HEK293 (cell line): ENCODE results near the gene ATP6V1G1.

Source experiments
- CTCF ChIA-PET: fragments of 350-600 bp; formaldehyde crosslinking; extraction: SDS; loops from one replicate; lab custom pipeline; 2021; ENCODE audit warnings: antibody characterized with exemption; lab: Yijun Ruan, JAX
- POLR2A ChIA-PET: fragments of 300-600 bp; formaldehyde crosslinking; extraction: SDS; loops from one replicate; lab custom pipeline; 2020; ENCODE audit warnings: antibody characterized with exemption, inconsistent platforms; lab: Yijun Ruan, JAX
- H3K27ac ChIP-seq: fragments of 200-500 bp; sonication (Bioruptor generic); 2 replicates; pipeline ENCODE4 v1.5.1; 2014; ENCODE audit warnings: low read depth, low read length, control low read depth, inconsistent platforms; ENCODE audit errors: extremely low read depth
- H3K36me3 ChIP-seq, 2 experiments: fragments of 200-500 bp in 1 of 2; sonication (Bioruptor generic) in 1 of 2; 1 replicate in 1 of 2; 2 replicates in 1 of 2; pipeline ENCODE4 v1.5.1; 2014 to 2017; ENCODE audit warnings: inconsistent platforms in 2 of 2, low read length in 2 of 2; ENCODE audit not compliant: control insufficient read depth in 2 of 2, insufficient read depth in 1 of 2
- H3K4me1 ChIP-seq: fragments of 200-500 bp; sonication (Bioruptor generic); 2 replicates; pipeline ENCODE4 v1.5.1; 2014; ENCODE audit warnings: mild to moderate bottlenecking, low read length, inconsistent platforms; ENCODE audit not compliant: control insufficient read depth, insufficient read depth
- H3K4me3 ChIP-seq: 2 replicates; pipeline ENCODE4 v1.5.1; 2011; ENCODE audit warnings: low read depth, mild to moderate bottlenecking, control low read depth, low read length, moderate library complexity
- H3K9me3 ChIP-seq: fragments of 200-500 bp; sonication (Bioruptor generic); 2 replicates; pipeline ENCODE4 v1.5.1; 2014; ENCODE audit warnings: low read depth, low read length, inconsistent platforms; ENCODE audit not compliant: control insufficient read depth, insufficient read depth
- HOXD13 ChIP-seq: sonication (generic); formaldehyde crosslinking; IDR thresholded peaks from 2 replicates; pipeline ENCODE4 v1.8.0; 2022; ENCODE audit warnings: missing genetic modification reagents, borderline replicate concordance
- SP3 ChIP-seq: fragments of 450-650 bp; formaldehyde crosslinking; IDR thresholded peaks from 2 replicates; pipeline ENCODE4 v1.5.1; 2016; ENCODE audit warnings: missing biosample characterization, missing genetic modification characterization
- TRIM28 ChIP-seq: IDR thresholded peaks from 2 replicates; pipeline ENCODE4 v1.6.1; 2011; ENCODE audit warnings: low read length, control low read depth, borderline replicate concordance
- WT1 ChIP-seq: fragments of 450-650 bp; formaldehyde crosslinking; IDR thresholded peaks from 2 replicates; pipeline ENCODE4 v1.5.1; 2016; ENCODE audit warnings: missing biosample characterization, missing genetic modification characterization
- YY1 ChIP-seq: fragments of 450-650 bp; formaldehyde crosslinking; IDR thresholded peaks from 2 replicates; pipeline ENCODE4 v1.5.1; 2018; ENCODE audit warnings: missing biosample characterization, missing genetic modification characterization
- YY2 ChIP-seq: fragments of 450-650 bp; formaldehyde crosslinking; IDR thresholded peaks from 2 replicates; pipeline ENCODE4 v1.5.1; 2016; ENCODE audit warnings: missing biosample characterization, missing genetic modification characterization
- ZFHX2 ChIP-seq: fragments of 450-650 bp; formaldehyde crosslinking; conservative IDR thresholded peaks from 2 replicates; pipeline ENCODE4 v1.5.1; 2016; ENCODE audit warnings: missing biosample characterization, missing genetic modification characterization
- ZFP3 ChIP-seq: fragments of 450-650 bp; formaldehyde crosslinking; IDR thresholded peaks from 2 replicates; pipeline ENCODE4 v1.5.1; 2016; ENCODE audit warnings: low read depth, missing biosample characterization, missing genetic modification characterization
- ZNF169 ChIP-seq: fragments of 450-650 bp; formaldehyde crosslinking; IDR thresholded peaks from 2 replicates; pipeline ENCODE4 v1.5.1; 2016; ENCODE audit warnings: missing biosample characterization, missing genetic modification characterization
- ZNF239 ChIP-seq: fragments of 450-650 bp; formaldehyde crosslinking; IDR thresholded peaks from 2 replicates; pipeline ENCODE4 v1.5.1; 2016; ENCODE audit warnings: missing biosample characterization, missing genetic modification characterization
- ZNF76 ChIP-seq: fragments of 450-650 bp; formaldehyde crosslinking; IDR thresholded peaks from 2 replicates; pipeline ENCODE4; 2016; ENCODE audit warnings: low read depth, missing biosample characterization, missing genetic modification characterization, borderline replicate concordance
- ZSCAN23 ChIP-seq: fragments of 450-650 bp; formaldehyde crosslinking; IDR thresholded peaks from 2 replicates; pipeline ENCODE4 v1.5.1; 2016; ENCODE audit warnings: missing biosample characterization, missing genetic modification characterization
- TF ChIP-seq, protein P1 (sequence below): fragments of 450-650 bp; IDR thresholded peaks from 2 replicates; pipeline ENCODE4 v1.5.1; 2018; ENCODE audit warnings: missing biosample characterization, missing genetic modification characterization
- TF ChIP-seq, protein P2 (sequence below): fragments of 450-650 bp; formaldehyde crosslinking; IDR thresholded peaks from 2 replicates; pipeline ENCODE4 v1.5.1; 2016; ENCODE audit warnings: missing biosample characterization, missing genetic modification characterization
- TF ChIP-seq, protein P3 (sequence below): fragments of 450-650 bp; formaldehyde crosslinking; IDR thresholded peaks from 2 replicates; pipeline ENCODE4 v1.5.1; 2016; ENCODE audit warnings: missing biosample characterization, missing genetic modification characterization
- TF ChIP-seq, protein P4 (sequence below): fragments of 450-650 bp; formaldehyde crosslinking; IDR thresholded peaks from 2 replicates; pipeline ENCODE4 v1.5.1; 2016; ENCODE audit warnings: missing biosample characterization, missing genetic modification characterization
- TF ChIP-seq, protein P5 (sequence below): fragments of 450-650 bp; formaldehyde crosslinking; conservative IDR thresholded peaks from 2 replicates; pipeline ENCODE4 v1.5.1; 2016; ENCODE audit warnings: low read depth, missing biosample characterization, missing genetic modification characterization

ATP6V1G1 gene

DNA sequence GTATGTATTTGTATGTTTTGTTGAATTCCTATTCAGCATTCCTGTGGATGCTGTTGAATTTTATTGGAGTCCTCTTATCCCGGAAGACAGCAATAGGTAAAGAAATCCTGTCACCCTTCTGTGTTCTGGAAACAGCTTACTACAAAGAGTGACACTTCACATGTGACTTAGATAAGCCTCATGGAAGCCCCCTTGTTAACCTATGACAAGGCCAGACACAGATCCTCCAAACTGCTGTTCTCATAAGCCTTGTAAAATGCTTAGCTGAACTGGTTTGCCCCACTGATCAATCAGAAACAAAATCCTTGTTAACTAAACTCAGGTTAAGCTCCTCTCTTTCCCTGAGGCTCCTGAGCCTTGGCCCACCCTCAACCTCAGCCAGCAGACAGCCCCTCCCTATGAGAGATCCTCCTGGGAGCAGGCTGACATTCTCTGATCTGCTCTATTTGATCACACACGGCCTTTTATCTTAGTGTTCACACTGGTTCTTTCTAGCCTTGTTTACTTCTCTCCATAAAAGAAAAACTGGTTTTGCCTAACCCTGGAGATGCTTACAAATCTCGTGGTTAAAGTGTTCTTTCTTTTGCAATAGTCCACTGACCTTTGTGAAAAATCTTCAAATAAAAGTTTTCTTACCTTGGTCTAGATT lies 29.4 kb upstream of the ATP6V1G1 start:
- ChIA-PET POLR2A (no interaction called here), CTCF (interaction anchor here (0.8 to 0.9 kb wide), 2 partner anchors 20 to 71 kb away, joined by 3 read pairs; no protein-coding TSS in a partner anchor)
- H3K4me3 ChIP-seq = no peak overlapping the region
- no peaks in the 10 kb centered on the region for H3K36me3 ChIP-seq
- TF ChIP-seq HOXD13 (CRISPR knock-in tag) (no peak), TRIM28 (no peak), YY2 (tag by site-specific recombination) (no peak), ZFHX2 (tag by site-specific recombination) (no peak), WT1 (no peak), ZNF76 (tag by site-specific recombination) (no peak), ZSCAN23 (tag by site-specific recombination) (no peak), SP3 (tag by site-specific recombination) (no peak), ZFP3 (tag by site-specific recombination) (no peak), ZNF169 (no peak), ZNF239 (no peak), YY1 (tag by site-specific recombination) (no peak)
- TF ChIP-seq, protein P1, sequence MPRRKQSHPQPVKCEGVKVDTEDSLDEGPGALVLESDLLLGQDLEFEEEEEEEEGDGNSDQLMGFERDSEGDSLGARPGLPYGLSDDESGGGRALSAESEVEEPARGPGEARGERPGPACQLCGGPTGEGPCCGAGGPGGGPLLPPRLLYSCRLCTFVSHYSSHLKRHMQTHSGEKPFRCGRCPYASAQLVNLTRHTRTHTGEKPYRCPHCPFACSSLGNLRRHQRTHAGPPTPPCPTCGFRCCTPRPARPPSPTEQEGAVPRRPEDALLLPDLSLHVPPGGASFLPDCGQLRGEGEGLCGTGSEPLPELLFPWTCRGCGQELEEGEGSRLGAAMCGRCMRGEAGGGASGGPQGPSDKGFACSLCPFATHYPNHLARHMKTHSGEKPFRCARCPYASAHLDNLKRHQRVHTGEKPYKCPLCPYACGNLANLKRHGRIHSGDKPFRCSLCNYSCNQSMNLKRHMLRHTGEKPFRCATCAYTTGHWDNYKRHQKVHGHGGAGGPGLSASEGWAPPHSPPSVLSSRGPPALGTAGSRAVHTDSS (tag by site-specific recombination) = no peak
- TF ChIP-seq, protein P2, sequence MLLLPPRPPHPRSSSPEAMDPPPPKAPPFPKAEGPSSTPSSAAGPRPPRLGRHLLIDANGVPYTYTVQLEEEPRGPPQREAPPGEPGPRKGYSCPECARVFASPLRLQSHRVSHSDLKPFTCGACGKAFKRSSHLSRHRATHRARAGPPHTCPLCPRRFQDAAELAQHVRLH (tag by site-specific recombination) = no peak
- TF ChIP-seq, protein P3, sequence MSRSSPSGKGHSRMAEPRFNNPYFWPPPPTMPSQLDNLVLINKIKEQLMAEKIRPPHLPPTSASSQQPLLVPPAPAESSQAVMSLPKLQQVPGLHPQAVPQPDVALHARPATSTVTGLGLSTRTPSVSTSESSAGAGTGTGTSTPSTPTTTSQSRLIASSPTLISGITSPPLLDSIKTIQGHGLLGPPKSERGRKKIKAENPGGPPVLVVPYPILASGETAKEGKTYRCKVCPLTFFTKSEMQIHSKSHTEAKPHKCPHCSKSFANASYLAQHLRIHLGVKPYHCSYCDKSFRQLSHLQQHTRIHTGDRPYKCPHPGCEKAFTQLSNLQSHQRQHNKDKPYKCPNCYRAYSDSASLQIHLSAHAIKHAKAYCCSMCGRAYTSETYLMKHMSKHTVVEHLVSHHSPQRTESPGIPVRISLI (tag by site-specific recombination) = no peak
- TF ChIP-seq, protein P4, sequence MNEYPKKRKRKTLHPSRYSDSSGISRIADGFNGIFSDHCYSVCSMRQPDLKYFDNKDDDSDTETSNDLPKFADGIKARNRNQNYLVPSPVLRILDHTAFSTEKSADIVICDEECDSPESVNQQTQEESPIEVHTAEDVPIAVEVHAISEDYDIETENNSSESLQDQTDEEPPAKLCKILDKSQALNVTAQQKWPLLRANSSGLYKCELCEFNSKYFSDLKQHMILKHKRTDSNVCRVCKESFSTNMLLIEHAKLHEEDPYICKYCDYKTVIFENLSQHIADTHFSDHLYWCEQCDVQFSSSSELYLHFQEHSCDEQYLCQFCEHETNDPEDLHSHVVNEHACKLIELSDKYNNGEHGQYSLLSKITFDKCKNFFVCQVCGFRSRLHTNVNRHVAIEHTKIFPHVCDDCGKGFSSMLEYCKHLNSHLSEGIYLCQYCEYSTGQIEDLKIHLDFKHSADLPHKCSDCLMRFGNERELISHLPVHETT (tag by site-specific recombination) = no peak
- TF ChIP-seq, protein P5, sequence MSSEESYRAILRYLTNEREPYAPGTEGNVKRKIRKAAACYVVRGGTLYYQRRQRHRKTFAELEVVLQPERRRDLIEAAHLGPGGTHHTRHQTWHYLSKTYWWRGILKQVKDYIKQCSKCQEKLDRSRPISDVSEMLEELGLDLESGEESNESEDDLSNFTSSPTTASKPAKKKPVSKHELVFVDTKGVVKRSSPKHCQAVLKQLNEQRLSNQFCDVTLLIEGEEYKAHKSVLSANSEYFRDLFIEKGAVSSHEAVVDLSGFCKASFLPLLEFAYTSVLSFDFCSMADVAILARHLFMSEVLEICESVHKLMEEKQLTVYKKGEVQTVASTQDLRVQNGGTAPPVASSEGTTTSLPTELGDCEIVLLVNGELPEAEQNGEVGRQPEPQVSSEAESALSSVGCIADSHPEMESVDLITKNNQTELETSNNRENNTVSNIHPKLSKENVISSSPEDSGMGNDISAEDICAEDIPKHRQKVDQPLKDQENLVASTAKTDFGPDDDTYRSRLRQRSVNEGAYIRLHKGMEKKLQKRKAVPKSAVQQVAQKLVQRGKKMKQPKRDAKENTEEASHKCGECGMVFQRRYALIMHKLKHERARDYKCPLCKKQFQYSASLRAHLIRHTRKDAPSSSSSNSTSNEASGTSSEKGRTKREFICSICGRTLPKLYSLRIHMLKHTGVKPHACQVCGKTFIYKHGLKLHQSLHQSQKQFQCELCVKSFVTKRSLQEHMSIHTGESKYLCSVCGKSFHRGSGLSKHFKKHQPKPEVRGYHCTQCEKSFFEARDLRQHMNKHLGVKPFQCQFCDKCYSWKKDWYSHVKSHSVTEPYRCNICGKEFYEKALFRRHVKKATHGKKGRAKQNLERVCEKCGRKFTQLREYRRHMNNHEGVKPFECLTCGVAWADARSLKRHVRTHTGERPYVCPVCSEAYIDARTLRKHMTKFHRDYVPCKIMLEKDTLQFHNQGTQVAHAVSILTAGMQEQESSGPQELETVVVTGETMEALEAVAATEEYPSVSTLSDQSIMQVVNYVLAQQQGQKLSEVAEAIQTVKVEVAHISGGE (tag by site-specific recombination) = no peak
- no peak overlapping the region for H3K27ac ChIP-seq
- no peaks in the 10 kb centered on the region for H3K9me3 ChIP-seq
- no peaks in the 10 kb centered on the region for H3K4me1 ChIP-seq
